Activated CD8-positive, alpha-beta memory T cell treated with anti-CD3 and anti-CD28 coated beads for 36 hours (primary cell): ENCODE data around the gene BCAS1. TPM values are rescaled to one million over a fixed set of nuclear protein-coding genes. Genes with fewer than 3 reads are reported as not detected.

Source experiments
- CTCF ChIA-PET: fragments of 350-600 bp; sonication (Branson Sonifier 250); formaldehyde crosslinking; loops from one replicate; lab custom pipeline; 2021; ENCODE audit warnings: antibody characterized with exemption; lab: Charles Lee
- POLR2A ChIA-PET: fragments of 350-600 bp; sonication (Branson Sonifier 250); formaldehyde crosslinking; loops from one replicate; lab custom pipeline; 2021; ENCODE audit warnings: antibody characterized with exemption; lab: Charles Lee
- total RNA-seq, 2 experiments: library from RNA; stranded (reverse); gene quantifications; one replicate each; pipeline ENCODE4 v1.2.3, GENCODE V29; 2021

BCAS1 gene
- total RNA-seq, 2 experiments from 2014 or later: 0.08 TPM; not detected in 1

GRCh38 chr20:53914091-53914780 is 156.2 kb downstream of the BCAS1 start:
- POLR2A ChIA-PET: interaction anchor here (0.8 kb wide), 1 partner anchor 306 kb away, joined by 4 read pairs; no protein-coding TSS in a partner anchor
- CTCF ChIA-PET: interaction anchor here (1.1 to 2.3 kb wide), 7 partner anchors 14 to 351 kb away, joined by 3 to 11 read pairs (median 3); no protein-coding TSS in a partner anchor

- ChIA-PET CTCF (interaction anchor here (1.5 kb wide), 1 partner anchor 27 kb away, joined by 3 read pairs; no protein-coding TSS in a partner anchor), POLR2A (no interaction called here)
Observed at GRCh38 chr20:53911301-53911700, 159.1 kb downstream of the BCAS1 start.

- ChIA-PET CTCF (interaction anchor here (1.5 kb wide), 1 partner anchor 26 kb away, joined by 3 read pairs; no protein-coding TSS in a partner anchor), POLR2A (no interaction called here)
Observed at GRCh38 chr20:53910351-53911002, 159.9 kb downstream of the BCAS1 start.

- POLR2A ChIA-PET: no interaction called here
- CTCF ChIA-PET: interaction anchor here (0.6 to 2.6 kb wide), 4 partner anchors 8 to 886 kb away, joined by 3 to 7 read pairs (median 6); no protein-coding TSS in a partner anchor
Observed at GRCh38 chr20:53907968-53908751, 162.2 kb downstream of the BCAS1 start.

- ChIA-PET POLR2A (no interaction called here), CTCF (no interaction called here)
Observed at GRCh38 chr20:53905820-53906191, 164.6 kb downstream of the BCAS1 start.

- POLR2A ChIA-PET: no interaction called here
- CTCF ChIA-PET: no interaction called here
Observed at GRCh38 chr20:53905019-53905819, 165.2 kb downstream of the BCAS1 start.

GRCh38 chr20:53904261-53904660 is 166.1 kb downstream of the BCAS1 start:
- POLR2A ChIA-PET: no interaction called here
- CTCF ChIA-PET: no interaction called here

GRCh38 chr20:53903652-53903987 is 166.8 kb downstream of the BCAS1 start:
- CTCF ChIA-PET: no interaction called here
- POLR2A ChIA-PET: no interaction called here

GRCh38 chr20:53902968-53903651 is 167.3 kb downstream of the BCAS1 start:
- ChIA-PET CTCF (interaction anchor here (0.7 to 1.3 kb wide), 3 partner anchors 10 to 201 kb away, joined by 3 to 4 read pairs (median 3); no protein-coding TSS in a partner anchor), POLR2A (interaction anchor here (0.7 kb wide), 1 partner anchor 872 kb away, joined by 3 read pairs; no protein-coding TSS in a partner anchor)

- ChIA-PET CTCF (interaction anchor here (1.3 to 2.7 kb wide), 3 partner anchors 14 to 240 kb away, joined by 3 to 11 read pairs (median 3); no protein-coding TSS in a partner anchor), POLR2A (no interaction called here)
Observed at GRCh38 chr20:53901497-53902096, 168.8 kb downstream of the BCAS1 start.

- ChIA-PET CTCF (interaction anchor here (1.6 to 2.7 kb wide), 2 partner anchors 14 to 240 kb away, joined by 3 to 11 read pairs; no protein-coding TSS in a partner anchor), POLR2A (no interaction called here)
Observed at GRCh38 chr20:53901064-53901463, 169.3 kb downstream of the BCAS1 start.

GRCh38 chr20:53900380-53900999 is 169.9 kb downstream of the BCAS1 start:
- ChIA-PET POLR2A (interaction anchor here (1.5 kb wide), 1 partner anchor 28 kb away, joined by 4 read pairs; no protein-coding TSS in a partner anchor), CTCF (interaction anchor here (1.6 to 2.7 kb wide), 3 partner anchors 15 to 258 kb away, joined by 3 to 11 read pairs (median 5); no protein-coding TSS in a partner anchor)

GRCh38 chr20:53899351-53900167 is 170.8 kb downstream of the BCAS1 start:
- ChIA-PET POLR2A (interaction anchor here (0.5 to 1.5 kb wide), 3 partner anchors 14 to 146 kb away, joined by 3 to 9 read pairs (median 4); no protein-coding TSS in a partner anchor), CTCF (interaction anchor here (0.6 to 2.7 kb wide), 6 partner anchors 9 to 398 kb away, joined by 3 to 11 read pairs (median 5); no protein-coding TSS in a partner anchor)

- ChIA-PET CTCF (interaction anchor here (0.8 to 2.4 kb wide), 4 partner anchors 10 to 196 kb away, joined by 3 to 7 read pairs (median 4); no protein-coding TSS in a partner anchor), POLR2A (interaction anchor here (0.6 to 0.9 kb wide), 2 partner anchors 13 to 227 kb away, joined by 3 to 4 read pairs; no protein-coding TSS in a partner anchor)
Observed at GRCh38 chr20:53898556-53898931, 171.8 kb downstream of the BCAS1 start.

- ChIA-PET CTCF (interaction anchor here (0.8 to 2.4 kb wide), 3 partner anchors 10 to 46 kb away, joined by 3 to 7 read pairs (median 7); no protein-coding TSS in a partner anchor), POLR2A (interaction anchor here (0.6 to 0.9 kb wide), 2 partner anchors 13 to 226 kb away, joined by 3 to 4 read pairs; no protein-coding TSS in a partner anchor)
Observed at GRCh38 chr20:53897884-53898555, 172.4 kb downstream of the BCAS1 start.
